ENCODE measurements around the gene TNFRSF4.

The TNFRSF4 gene

DNA sequence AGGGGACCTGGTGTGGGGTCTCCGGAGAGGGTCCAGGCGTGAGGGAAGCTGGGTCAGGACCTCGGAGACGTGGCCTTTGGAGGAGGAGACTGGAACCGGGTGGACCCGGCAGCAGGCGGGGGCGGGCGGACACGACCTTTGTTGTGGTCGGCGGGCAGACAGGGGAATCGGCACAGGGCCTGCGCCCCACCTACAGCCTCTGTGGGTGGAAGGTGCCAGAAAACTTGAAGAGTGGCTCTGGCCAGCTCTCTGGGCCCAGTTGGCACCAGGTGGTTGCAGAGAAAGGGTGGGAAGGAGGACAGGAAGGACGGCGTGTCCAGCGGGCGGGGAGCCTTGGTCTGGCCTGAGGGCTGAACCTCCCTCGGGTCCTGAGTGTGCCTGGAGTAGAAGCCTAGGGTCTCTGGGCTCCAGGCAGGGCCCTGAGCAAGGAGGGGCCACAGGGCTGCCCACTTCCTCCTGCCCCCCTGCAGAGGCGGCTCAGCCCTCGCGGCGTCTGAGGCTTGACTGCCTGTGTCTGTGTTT is 48.0 kb downstream of the TNFRSF4 start:
- in situ Hi-C loops (cut with HindIII; ENCODE audit: low pct_ligation_motif_present, low pct_unique_long_range_greater_than_20kb, low sequenced_read_pairs), result no loop called here
- DNase-seq, result peak; percentile 10

DNA sequence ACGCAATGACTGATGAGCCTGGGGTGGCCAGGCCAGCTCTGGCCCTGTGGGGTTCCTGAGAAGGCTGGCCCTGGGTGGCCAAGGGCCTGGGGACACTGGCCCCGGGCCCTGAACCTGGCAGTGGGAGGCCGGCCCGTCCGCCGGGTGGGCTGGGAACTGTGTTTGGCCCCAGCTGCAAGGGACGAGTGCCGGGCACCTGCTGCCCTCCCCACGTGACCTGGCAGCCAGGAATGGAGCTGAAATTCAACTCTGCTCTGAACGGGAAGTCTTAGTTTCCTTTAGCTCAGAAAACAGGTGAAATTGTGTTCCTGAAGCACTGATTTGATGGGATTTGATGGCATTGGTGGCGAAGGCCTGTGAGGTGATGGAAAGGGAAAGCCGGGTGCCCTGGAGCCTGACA is 48.5 kb downstream of the TNFRSF4 start:
- in situ Hi-C loops (cut with HindIII; ENCODE audit: low pct_ligation_motif_present, low pct_unique_long_range_greater_than_20kb, low sequenced_read_pairs), result no loop called here
- peak; percentile 23 for DNase-seq

DNA sequence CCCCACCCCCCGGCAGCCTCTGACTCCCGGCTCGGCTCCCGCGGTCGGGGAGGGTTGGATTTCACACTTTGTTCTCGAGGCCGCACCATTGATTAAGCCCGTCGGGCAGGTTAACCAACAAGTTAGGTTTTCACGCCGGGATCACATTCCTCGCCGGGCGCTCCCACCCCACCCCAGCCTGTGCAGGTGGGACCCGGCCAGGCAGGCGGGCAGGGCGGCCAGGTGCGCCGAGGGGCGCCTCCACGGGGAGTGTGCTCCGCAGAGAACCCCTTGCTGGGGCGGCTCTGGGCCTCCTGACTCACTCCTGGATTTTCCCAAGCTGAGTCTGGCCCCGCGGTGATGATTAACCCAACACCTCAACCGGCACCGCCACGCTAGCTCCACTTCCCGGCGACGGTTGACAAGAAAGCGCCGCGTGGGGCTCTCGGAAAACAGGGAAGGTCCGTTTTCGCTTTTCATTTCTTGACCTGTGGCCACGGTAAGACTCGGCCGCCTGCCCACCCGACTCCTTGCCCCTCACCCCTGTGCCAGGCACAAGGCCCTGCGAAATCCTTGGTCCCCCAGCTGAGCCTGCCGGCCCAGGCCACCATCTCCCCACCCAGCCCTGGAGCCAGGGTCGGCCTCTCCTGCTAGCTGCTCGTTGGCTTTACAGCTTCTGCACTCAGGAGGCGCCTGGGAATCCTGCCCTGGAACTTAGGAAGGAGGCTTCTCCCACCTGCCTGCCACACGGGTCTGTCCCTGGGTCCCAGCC is 49.1 kb downstream of the TNFRSF4 start:
- in situ Hi-C loops (cut with HindIII; ENCODE audit: low pct_ligation_motif_present, low pct_unique_long_range_greater_than_20kb, low sequenced_read_pairs), result no loop called here
- DNase-seq, result peak; percentile 91

DNA sequence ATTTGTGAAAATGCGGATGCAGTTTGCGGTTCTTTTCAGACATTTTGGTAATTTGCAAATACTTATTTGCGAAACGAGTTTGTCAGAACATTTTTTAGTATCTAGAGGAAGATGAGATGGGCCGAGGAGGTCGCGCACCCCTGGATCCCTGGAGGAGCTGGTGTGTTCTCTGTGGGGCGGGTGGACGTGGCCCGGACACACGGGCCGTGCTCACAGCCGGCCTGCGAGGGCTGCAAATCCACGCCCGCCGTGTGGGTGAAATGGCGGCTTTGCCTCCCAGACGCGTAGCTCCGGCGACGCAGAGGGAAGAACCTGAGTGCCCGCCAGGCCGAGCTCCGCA is 49.6 kb downstream of the TNFRSF4 start:
- no peak for DNase-seq
- in situ Hi-C loops (cut with HindIII; ENCODE audit: low pct_ligation_motif_present, low pct_unique_long_range_greater_than_20kb, low sequenced_read_pairs), result no loop called here

DNA sequence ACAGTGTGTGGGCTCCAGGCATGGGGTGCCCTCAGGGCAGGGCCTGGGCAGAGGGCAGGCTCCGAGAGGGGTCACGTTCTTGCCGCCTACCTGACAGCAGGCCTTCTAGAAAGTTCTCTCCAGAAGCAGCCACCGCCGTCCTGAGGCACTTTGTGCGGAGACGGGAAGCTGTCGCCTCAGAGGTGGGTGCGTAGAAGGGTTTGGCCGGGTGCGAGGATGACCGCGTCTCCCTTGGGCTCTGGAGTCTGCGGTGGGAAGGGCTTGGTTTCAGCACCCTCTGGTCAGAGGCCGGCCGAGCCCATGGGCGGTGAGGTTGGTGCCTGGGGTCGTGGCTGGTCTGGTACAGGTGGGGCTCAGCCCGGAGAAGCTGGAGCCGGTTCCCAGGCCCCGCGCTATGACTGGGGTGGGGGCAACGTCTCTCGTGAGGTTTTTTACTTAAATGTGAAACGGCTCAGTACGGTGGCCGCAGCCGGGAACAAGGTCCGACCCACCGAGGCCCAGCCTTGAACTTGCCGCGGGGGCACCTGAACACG is 50.3 kb downstream of the TNFRSF4 start:
- in situ Hi-C loops (cut with HindIII; ENCODE audit: low pct_ligation_motif_present, low pct_unique_long_range_greater_than_20kb, low sequenced_read_pairs), result no loop called here

DNA sequence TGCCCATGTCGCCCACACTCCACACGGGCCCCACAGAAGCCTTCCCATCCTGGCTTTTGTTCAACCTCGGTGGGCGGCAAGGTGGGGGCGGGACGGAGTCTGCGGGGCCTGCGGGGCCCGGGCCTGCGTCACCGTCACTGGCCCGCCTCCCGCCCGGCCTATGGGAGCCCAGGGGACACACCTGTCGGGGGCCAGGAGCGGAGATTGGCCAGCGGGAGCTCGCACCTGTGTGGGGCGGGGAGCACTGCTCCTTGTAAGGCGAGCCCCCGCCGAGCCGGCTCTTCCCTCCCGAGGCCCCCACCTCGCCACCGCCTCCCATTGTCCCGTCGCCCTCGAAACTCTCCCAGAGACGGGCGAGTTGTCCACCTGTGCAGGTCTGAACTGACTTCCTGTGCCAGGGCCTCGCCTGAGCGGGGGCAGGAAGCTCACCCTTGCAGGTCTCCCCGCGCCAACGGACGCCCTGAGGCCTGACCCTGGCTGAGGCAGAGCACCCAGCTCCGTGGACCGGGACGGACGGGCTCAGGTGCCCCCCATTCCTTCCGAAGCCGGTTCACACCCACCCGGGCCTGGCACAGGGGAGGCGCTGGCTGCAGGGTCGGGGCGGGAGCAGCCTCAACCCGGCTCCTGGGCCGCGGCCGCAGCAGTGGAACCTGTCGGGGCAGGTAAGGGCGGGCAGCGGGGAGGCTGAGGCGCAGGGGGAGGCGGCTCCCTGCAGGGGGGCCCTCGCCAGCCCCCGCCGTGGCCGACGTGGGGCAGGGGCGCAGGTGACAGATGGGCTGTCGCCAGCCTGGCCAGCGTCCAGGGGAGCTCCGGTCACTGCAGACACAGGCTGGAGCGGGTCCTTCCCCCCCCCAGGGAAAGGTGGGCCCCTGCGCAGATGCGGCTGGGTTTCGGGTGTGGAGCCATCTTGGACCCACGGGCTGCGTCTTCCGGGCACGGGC is 51.1 kb downstream of the TNFRSF4 start:
- no peak for DNase-seq
- in situ Hi-C loops (cut with HindIII; ENCODE audit: low pct_ligation_motif_present, low pct_unique_long_range_greater_than_20kb, low sequenced_read_pairs), result no loop called here

More for the DNA sequence above, 50.3 kb downstream of the TNFRSF4 start:
- DNase-seq, result no peak

DNA sequence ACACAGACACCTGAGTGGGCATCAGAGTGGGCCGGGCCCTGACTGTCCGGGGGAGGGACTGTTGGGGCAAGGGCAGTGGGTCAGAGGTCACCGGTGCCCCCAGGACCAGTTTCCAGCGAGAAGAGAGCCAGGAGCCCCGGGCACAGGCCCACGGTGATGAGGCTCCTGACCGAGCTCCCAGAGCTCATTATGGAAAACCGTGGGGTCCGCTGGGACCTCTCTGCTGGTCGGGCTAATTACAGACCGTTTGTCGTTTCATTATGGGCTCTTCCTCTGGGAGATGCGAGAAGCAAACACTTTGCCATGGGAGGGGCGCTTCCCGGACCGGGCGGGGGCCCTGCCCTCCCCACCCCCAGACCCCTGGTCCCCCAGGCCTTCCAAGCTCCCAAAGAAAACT is 52.3 kb downstream of the TNFRSF4 start:
- in situ Hi-C loops (cut with HindIII; ENCODE audit: low pct_ligation_motif_present, low pct_unique_long_range_greater_than_20kb, low sequenced_read_pairs), result no loop called here

More for the DNA sequence above, 52.3 kb downstream of the TNFRSF4 start:
- DNase-seq, result no peak

All from ACHN (cell line).